Measurements from ENCODE around the gene PLAC8.

PLAC8 gene

GRCh38 chr4:83129264-83129663 is 14.7 kb upstream of the PLAC8 start:
- DNase-seq (ENCODE audit: low read depth), result no peak
- no peak overlapping the region for H3K4me3 ChIP-seq (ENCODE audit: low read depth, low read length)
- TF ChIP-seq, protein P1, sequence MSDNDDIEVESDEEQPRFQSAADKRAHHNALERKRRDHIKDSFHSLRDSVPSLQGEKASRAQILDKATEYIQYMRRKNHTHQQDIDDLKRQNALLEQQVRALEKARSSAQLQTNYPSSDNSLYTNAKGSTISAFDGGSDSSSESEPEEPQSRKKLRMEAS (IDR thresholded peaks at IDR 0.05; ENCODE audit: low read depth, low read length), result no peak
- TF ChIP-seq, protein P2, sequence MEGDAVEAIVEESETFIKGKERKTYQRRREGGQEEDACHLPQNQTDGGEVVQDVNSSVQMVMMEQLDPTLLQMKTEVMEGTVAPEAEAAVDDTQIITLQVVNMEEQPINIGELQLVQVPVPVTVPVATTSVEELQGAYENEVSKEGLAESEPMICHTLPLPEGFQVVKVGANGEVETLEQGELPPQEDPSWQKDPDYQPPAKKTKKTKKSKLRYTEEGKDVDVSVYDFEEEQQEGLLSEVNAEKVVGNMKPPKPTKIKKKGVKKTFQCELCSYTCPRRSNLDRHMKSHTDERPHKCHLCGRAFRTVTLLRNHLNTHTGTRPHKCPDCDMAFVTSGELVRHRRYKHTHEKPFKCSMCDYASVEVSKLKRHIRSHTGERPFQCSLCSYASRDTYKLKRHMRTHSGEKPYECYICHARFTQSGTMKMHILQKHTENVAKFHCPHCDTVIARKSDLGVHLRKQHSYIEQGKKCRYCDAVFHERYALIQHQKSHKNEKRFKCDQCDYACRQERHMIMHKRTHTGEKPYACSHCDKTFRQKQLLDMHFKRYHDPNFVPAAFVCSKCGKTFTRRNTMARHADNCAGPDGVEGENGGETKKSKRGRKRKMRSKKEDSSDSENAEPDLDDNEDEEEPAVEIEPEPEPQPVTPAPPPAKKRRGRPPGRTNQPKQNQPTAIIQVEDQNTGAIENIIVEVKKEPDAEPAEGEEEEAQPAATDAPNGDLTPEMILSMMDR (IDR thresholded peaks at IDR 0.05; ENCODE audit: low read depth, low read length), result no peak
- TF ChIP-seq MYC (IDR thresholded peaks at IDR 0.05; ENCODE audit: low read depth, low read length), result no peak
- TF ChIP-seq POLR2A (IDR thresholded peaks at IDR 0.05; ENCODE audit: extremely low read depth, insufficient read length), result no peak

DNA sequence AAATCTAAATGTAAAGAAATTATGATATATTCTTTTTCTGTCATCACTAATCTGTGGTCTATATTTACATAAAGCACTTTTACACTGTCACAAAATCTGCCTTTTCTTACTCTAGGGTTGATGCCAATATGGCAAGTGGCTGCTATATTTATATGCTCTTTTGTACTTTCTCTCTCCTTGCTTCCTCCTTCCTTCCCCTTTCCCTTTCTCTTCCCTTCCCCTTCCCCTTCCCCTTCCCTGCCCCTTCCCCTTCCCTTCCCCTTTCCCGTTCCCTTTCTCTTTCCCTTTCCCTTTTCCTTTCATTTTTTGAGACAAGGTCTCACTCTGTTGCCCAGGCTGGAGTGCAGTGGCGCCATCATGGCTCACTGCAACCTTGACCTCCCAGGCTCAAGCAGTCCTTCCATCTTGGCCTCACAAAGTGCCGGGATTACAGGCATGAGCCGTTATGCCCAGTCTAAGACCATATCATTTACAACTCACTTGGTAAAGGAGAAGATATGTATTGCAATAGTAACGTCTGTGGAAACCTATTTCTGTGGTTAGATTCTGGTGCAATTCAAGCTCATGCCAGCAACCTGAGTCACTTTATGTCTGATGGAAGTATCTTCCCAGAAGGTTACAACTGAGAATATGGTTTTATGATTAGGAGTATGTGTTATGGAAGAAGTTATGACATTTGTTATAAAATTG is 13.9 kb upstream of the PLAC8 start:
- DNase-seq (ENCODE audit: low read depth), result peak; percentile 93
- no peak overlapping the region for H3K4me3 ChIP-seq (ENCODE audit: low read depth, low read length)
- TF ChIP-seq, protein P2 (IDR thresholded peaks at IDR 0.05; ENCODE audit: low read depth, low read length), result no peak
- no peak for TF ChIP-seq POLR2A (IDR thresholded peaks at IDR 0.05; ENCODE audit: extremely low read depth, insufficient read length)
- TF ChIP-seq MYC (IDR thresholded peaks at IDR 0.05; ENCODE audit: low read depth, low read length), result no peak
- TF ChIP-seq, protein P1 (IDR thresholded peaks at IDR 0.05; ENCODE audit: low read depth, low read length), result no peak

DNA sequence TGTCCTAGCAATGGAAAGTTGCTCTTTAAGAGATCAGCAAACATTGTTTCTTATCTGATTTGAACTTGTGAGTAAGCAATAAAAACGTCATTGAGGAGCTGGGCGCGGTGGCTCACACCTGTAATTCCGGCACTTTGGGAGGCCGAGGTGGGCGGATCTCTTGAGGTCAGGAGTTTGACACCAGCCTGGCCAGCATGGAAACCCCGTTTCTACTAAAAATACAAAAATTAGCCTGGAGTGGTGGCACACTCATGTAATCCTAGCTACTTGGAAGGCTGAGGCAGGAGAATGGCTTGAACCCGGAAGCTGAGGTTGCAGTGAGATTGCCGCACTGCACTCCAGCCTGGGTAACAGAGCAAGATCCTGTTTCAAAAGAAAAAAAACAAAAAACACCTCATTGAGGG is 11.2 kb upstream of the PLAC8 start:
- no peak overlapping the region for H3K4me3 ChIP-seq (ENCODE audit: low read depth, low read length)
- DNase-seq (ENCODE audit: low read depth), result peak; percentile 71
- no peak for TF ChIP-seq POLR2A (IDR thresholded peaks at IDR 0.05; ENCODE audit: extremely low read depth, insufficient read length)
- TF ChIP-seq, protein P1 (IDR thresholded peaks at IDR 0.05; ENCODE audit: low read depth, low read length), result no peak
- no peak for TF ChIP-seq MYC (IDR thresholded peaks at IDR 0.05; ENCODE audit: low read depth, low read length)
- TF ChIP-seq, protein P2 (IDR thresholded peaks at IDR 0.05; ENCODE audit: low read depth, low read length), result no peak

DNA sequence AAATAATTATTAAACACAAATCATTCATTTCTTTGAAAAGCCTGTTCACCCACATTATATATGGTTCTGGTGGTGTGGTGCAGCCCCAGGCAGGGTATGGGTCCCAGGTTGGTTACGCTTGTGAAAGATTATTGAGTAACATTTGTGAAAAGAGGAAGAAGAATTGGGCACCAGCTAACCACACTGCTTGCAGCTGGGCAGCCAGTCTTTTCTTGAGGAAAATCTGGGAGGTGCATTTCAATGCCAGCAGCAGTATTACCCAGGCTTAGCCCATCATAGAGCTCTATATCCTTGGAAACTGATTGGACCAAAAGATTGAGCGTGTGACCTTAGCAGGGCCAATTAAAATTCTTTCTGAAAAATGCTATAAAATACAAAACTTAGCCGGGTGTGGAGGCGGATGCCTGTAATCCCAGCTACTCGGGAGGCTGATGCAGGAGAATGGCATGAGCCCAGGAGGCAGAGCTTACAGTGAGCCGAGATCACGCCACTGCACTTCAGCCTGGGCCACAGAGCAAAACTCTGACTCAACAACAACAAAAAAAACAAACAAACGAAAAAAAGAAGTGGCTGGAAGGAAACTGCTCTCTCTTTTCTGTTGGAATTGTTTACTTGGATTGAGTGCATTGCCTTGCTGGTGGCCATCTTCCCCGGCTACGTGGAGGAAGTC is 9.7 kb upstream of the PLAC8 start:
- DNase-seq (ENCODE audit: low read depth), result peak; percentile 96
- TF ChIP-seq POLR2A (IDR thresholded peaks at IDR 0.05; ENCODE audit: extremely low read depth, insufficient read length) (no peak), MYC (IDR thresholded peaks at IDR 0.05; ENCODE audit: low read depth, low read length) (peak; percentile 52)
- TF ChIP-seq, protein P1 (IDR thresholded peaks at IDR 0.05; ENCODE audit: low read depth, low read length), result 0 out of 2 replicates have a peak, but pooled peaks have one; percentile 20
- TF ChIP-seq, protein P2 (IDR thresholded peaks at IDR 0.05; ENCODE audit: low read depth, low read length), result no peak
- no peak overlapping the region for H3K4me3 ChIP-seq (ENCODE audit: low read depth, low read length)

DNA sequence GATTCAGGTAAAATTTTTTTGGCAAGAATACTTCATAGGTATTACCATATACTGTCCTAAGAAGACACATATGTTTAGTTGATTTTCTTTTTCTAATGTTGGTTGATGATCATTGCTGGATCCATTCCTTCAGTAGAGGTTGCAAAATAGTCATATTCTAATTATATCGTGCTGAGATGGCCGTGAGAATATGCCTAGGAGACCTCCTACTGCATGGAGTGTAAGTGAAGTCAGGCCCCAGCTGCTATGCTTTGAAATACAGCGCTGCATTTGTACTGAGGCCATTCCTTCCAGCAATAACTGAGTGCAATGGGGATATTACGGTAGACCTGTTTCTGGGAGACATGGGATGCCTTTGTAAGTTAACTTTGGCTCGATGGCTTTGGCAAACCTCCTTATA is 6.7 kb upstream of the PLAC8 start:
- DNase-seq (ENCODE audit: low read depth), result no peak
- TF ChIP-seq, protein P2 (IDR thresholded peaks at IDR 0.05; ENCODE audit: low read depth, low read length), result no peak
- TF ChIP-seq, protein P1 (IDR thresholded peaks at IDR 0.05; ENCODE audit: low read depth, low read length), result no peak
- TF ChIP-seq POLR2A (IDR thresholded peaks at IDR 0.05; ENCODE audit: extremely low read depth, insufficient read length), result no peak
- no peak for TF ChIP-seq MYC (IDR thresholded peaks at IDR 0.05; ENCODE audit: low read depth, low read length)

More for the DNA sequence above, 6.7 kb upstream of the PLAC8 start:
- H3K4me3 ChIP-seq (ENCODE audit: low read depth, low read length), result no peak overlapping the region

Data from NB4 (cell line).